SK-N-MC (cell line): ENCODE data around the gene DOP1A.

Source experiments
- DNase-seq: peaks from one replicate; pipeline ENCODE4 v3.0.0-alpha.2; 2011; ENCODE audit warnings: low read depth, low spot score
- H3K27ac ChIP-seq: fragments of 200-600 bp; sonication (generic); 2 replicates; pipeline ENCODE4 v1.5.1; 2016; ENCODE audit warnings: mixed run types
- H3K36me3 ChIP-seq: fragments of 200-600 bp; sonication (generic); 2 replicates; pipeline ENCODE4 v1.6.1; 2017; ENCODE audit warnings: antibody characterized with exemption, low read length, mixed read lengths; ENCODE audit not compliant: insufficient read depth
- H3K4me3 ChIP-seq: fragments of 200-600 bp; sonication (generic); 2 replicates; pipeline ENCODE4 v1.5.1; 2016
- H3K9ac ChIP-seq: fragments of 200-600 bp; sonication (generic); 2 replicates; pipeline ENCODE4 v1.8.0; 2017; ENCODE audit warnings: mixed run types, mixed read lengths; ENCODE audit not compliant: insufficient read length
- H3K9me3 ChIP-seq: fragments of 200-600 bp; sonication (generic); 2 replicates; pipeline ENCODE4 v1.6.1; 2017; ENCODE audit warnings: low read depth, mild to moderate bottlenecking, antibody characterized with exemption, low read length, moderate library complexity, mixed read lengths
- EZH2 ChIP-seq: fragments of 200-600 bp; sonication (generic); IDR thresholded peaks from one replicate; pipeline ENCODE4 v1.6.1; 2017; ENCODE audit warnings: antibody characterized with exemption
- FOXP2 ChIP-seq: optimal IDR thresholded peaks from 2 replicates; pipeline ENCODE3; 2011; ENCODE audit warnings: mild to moderate bottlenecking, moderate library complexity; ENCODE audit not compliant: insufficient read depth; ENCODE audit errors: extremely low read length, control extremely low read depth
- POLR2AphosphoS5 ChIP-seq: IDR thresholded peaks from 2 replicates; pipeline ENCODE4 v1.6.1; 2012; ENCODE audit warnings: mild to moderate bottlenecking, low read depth, low read length, borderline replicate concordance

Gene DOP1A

DNA sequence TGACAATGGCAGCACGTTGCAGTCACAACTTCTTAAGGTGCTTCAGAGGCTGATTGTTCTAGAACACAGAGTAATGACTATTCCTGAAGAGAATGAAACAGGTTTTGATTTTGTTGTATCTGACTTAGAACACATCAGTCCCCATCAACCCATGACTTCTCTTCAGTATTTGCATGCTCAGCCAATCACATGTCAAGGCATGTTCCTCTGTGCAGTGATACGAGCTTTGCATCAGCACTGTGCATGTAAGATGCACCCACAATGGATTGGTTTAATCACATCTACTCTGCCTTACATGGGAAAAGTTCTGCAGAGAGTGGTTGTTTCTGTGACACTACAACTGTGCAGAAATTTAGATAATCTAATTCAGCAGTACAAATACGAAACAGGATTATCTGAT is 71.3 kb downstream of the DOP1A start:
- no peak overlapping the region for H3K4me3 ChIP-seq
- peaks cover 27% of the 10 kb centered on the region for H3K36me3 ChIP-seq
- no peak overlapping the region for H3K9ac ChIP-seq

DNA sequence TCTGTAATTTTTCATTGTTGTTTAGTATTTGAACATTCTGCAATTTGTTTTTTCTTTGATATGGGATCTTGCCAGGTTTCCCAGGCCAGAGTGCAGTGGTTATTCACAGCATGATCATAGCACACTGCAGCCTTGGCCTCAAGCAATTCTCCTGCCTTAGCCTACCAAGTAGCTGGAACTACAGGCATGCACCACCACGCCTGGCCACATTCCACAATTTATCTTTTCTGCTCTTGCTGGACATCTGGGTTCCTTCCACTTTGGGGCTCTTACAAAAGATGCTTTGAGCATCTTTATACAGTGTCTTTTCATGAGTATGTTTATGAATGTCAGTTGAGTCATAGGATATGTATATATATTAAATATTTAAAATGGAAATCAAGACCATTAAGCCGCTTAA is 83.6 kb downstream of the DOP1A start:
- H3K9ac ChIP-seq = no peak overlapping the region
- no peak overlapping the region for H3K27ac ChIP-seq
- no peak overlapping the region for H3K4me3 ChIP-seq
- no peak for TF ChIP-seq EZH2
- no peak for TF ChIP-seq POLR2AphosphoS5
- TF ChIP-seq FOXP2 = no peak
- DNase-seq = no peak
- H3K36me3 ChIP-seq = peaks cover 10% of the 10 kb centered on the region
- no peaks in the 10 kb centered on the region for H3K9me3 ChIP-seq

More for the DNA sequence above, 71.3 kb downstream of the DOP1A start:
- DNase-seq = no peak
- TF ChIP-seq FOXP2 = no peak
- no peak for TF ChIP-seq EZH2
- no peak for TF ChIP-seq POLR2AphosphoS5
- H3K27ac ChIP-seq = no peak overlapping the region
- H3K9me3 ChIP-seq = no peaks in the 10 kb centered on the region

GRCh38 chr6:83152913-83153312 is 85.4 kb downstream of the DOP1A start:
- H3K9me3 ChIP-seq = no peaks in the 10 kb centered on the region
- H3K36me3 ChIP-seq = peaks cover 10% of the 10 kb centered on the region
- H3K4me3 ChIP-seq = no peak overlapping the region
- no peak overlapping the region for H3K27ac ChIP-seq
- no peak for TF ChIP-seq POLR2AphosphoS5
- DNase-seq = no peak
- no peak overlapping the region for H3K9ac ChIP-seq

DNA sequence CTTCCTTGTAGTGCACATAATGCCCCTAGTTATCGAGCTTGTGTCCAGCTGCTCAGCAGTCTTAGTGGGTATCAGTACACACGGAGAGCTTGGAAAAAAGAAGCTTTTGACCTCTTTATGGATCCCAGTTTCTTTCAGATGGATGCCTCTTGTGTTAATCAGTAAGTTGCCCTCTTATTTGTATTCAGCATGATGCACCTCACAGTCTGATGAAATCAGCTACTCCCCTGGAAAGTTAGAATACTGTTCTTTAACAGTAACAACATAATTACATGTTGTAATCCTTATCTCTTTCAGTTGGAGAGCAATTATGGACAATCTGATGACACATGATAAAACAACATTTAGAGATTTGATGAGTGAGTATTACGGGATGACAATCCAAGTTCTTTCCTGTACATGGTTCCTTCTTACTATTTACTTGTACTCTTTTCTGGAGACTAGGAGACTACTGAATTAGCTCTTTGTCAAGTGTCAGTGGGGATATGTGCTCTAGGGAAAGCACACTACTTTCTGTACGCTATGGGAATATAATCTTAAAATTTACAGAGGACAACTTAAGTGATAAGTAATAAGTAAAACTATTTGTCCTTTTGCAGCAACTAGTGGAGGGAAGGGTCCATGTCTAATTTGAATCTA is 86.5 kb downstream of the DOP1A start:
- TF ChIP-seq EZH2 = no peak
- no peak for TF ChIP-seq FOXP2
- no peak for TF ChIP-seq POLR2AphosphoS5
- peaks cover 10% of the 10 kb centered on the region for H3K36me3 ChIP-seq
- no peak for DNase-seq
- no peak overlapping the region for H3K9ac ChIP-seq
- H3K4me3 ChIP-seq = no peak overlapping the region
- H3K27ac ChIP-seq = no peak overlapping the region
- H3K9me3 ChIP-seq = no peaks in the 10 kb centered on the region

DNA sequence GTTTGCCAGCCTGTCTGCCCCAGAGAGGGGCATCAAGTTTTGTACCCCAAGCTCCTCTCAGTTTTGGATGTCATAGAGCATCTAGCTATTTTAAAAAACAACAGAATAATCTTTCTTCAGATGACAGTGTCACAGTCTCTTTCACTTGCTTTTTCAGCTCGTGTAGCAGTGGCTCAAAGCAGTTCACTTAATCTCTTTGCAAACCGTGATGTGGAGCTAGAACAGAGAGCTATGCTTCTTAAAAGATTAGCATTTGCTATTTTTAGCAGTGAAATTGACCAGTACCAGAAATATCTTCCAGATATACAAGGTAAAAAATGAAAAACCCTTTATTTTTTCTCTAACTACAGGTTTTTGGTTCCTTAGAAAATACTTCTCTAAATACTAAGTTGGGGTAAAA is 88.3 kb downstream of the DOP1A start:
- no peak for DNase-seq
- Histone ChIP-seq H3K4me3 (no peak overlapping the region), H3K9me3 (no peaks in the 10 kb centered on the region), H3K9ac (no peak overlapping the region), H3K27ac (no peak overlapping the region), H3K36me3 (peaks cover 14% of the 10 kb centered on the region)
- TF ChIP-seq EZH2 (no peak), FOXP2 (no peak), POLR2AphosphoS5 (no peak)

DNA sequence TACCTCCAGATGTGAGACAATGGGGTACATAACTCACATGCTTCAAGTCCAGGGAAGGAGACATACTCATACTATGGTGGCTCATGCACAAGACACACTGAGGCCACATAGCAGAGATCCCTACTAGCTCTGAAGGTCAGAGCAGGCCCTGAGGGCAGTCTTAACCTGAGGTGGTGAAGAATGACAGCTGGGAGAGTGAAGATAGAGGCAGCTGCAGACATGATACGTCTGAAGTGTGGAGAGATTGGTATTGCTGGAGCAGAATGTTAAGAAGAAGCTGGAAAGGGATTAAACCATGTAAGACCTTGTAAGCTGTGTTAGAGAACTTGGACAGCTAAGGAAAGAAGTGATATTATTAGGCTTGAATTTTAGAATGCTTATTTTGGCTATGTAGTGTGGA is 92.7 kb downstream of the DOP1A start:
- H3K36me3 ChIP-seq = peaks cover 23% of the 10 kb centered on the region
- H3K9me3 ChIP-seq = no peaks in the 10 kb centered on the region
- no peak overlapping the region for H3K9ac ChIP-seq
- no peak overlapping the region for H3K27ac ChIP-seq
- DNase-seq = no peak
- H3K4me3 ChIP-seq = no peak overlapping the region
- no peak for TF ChIP-seq FOXP2
- TF ChIP-seq POLR2AphosphoS5 = no peak
- no peak for TF ChIP-seq EZH2

DNA sequence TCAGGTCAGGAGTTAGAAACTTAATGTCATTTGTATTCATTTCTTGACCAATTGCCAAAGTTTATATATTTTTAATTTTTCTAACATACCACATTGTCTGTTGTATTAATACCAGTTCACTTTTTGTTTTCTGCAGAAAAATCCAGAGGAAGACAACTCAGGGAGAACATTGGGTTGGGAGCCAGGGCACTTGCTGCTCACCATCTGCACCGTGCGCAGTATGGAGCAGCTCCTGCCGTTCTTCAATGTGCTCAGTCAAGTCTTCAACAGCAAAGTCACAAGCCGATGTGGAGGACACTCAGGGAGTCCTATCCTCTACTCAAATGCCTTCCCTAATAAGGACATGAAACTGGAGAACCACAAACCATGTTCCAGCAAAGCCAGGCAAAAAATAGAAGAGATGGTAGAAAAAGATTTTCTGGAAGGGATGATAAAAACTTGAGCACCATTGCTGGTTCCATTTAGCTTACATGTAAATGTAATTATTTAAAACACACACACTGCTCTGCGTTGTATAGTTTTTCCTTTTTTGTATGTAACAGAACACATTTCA is 100.3 kb downstream of the DOP1A start:
- Histone ChIP-seq H3K36me3 (peaks cover 85% of the 10 kb centered on the region), H3K9ac (no peak overlapping the region), H3K9me3 (no peaks in the 10 kb centered on the region), H3K4me3 (no peak overlapping the region), H3K27ac (no peak overlapping the region)
- no peak for DNase-seq
- TF ChIP-seq EZH2 = no peak
- no peak for TF ChIP-seq POLR2AphosphoS5
- no peak for TF ChIP-seq FOXP2

GRCh38 chr6:83168556-83168955 is 101.1 kb downstream of the DOP1A start:
- Histone ChIP-seq H3K4me3 (no peak overlapping the region), H3K9me3 (no peaks in the 10 kb centered on the region), H3K27ac (no peak overlapping the region), H3K9ac (no peak overlapping the region), H3K36me3 (peaks cover 89% of the 10 kb centered on the region)
- no peak for DNase-seq
- TF ChIP-seq EZH2 (no peak), POLR2AphosphoS5 (no peak), FOXP2 (no peak)

DNA sequence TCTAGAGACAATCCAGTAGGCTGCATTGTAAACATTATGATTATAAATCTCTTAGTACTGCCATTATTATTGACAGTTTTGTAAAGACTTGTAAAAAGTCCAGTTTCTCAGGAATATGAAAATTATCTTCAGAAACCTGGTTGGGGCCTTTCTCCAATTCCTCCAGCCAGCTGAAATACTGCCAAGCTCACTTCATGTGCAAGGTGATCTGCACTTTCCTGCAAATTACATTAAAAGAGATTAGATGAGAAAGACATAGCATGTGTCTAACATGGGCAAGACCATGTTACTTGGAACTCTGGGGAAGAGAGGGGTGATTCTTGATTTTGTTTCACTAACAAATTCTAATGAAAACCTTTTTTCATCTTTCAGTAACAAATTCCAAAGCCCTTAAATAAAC is 101.6 kb downstream of the DOP1A start:
- no peak overlapping the region; the same call in 1 of the 2 replicates for H3K27ac ChIP-seq
- no peak overlapping the region for H3K4me3 ChIP-seq
- H3K9me3 ChIP-seq = no peaks in the 10 kb centered on the region
- TF ChIP-seq EZH2 (no peak), POLR2AphosphoS5 (no peak), FOXP2 (no peak)
- no peak for DNase-seq
- peaks cover 94% of the 10 kb centered on the region for H3K36me3 ChIP-seq
- no peak overlapping the region for H3K9ac ChIP-seq
